Measurements from ENCODE around the gene ATP2C1.

DNA sequence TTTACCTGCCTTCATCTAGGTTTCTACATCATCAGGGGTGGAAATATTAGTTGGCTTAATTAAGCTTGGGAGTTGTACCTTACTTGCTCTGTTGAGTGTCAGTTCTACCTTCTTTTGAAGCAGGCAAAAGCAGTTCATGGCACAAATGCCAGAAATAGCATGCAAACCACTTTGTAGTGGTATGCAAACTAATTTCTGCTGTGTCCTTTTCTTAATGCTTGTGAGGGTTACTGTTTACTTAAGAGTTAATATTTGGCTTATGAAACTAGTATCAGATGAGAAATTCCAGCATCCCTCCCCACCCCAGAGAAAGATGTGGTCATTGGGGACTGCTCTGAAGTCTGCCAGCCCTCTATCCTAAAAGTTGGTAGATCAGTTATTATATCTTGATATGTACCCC lies 7.1 kb downstream of the ATP2C1 start:
- TF ChIP-seq, protein P1, sequence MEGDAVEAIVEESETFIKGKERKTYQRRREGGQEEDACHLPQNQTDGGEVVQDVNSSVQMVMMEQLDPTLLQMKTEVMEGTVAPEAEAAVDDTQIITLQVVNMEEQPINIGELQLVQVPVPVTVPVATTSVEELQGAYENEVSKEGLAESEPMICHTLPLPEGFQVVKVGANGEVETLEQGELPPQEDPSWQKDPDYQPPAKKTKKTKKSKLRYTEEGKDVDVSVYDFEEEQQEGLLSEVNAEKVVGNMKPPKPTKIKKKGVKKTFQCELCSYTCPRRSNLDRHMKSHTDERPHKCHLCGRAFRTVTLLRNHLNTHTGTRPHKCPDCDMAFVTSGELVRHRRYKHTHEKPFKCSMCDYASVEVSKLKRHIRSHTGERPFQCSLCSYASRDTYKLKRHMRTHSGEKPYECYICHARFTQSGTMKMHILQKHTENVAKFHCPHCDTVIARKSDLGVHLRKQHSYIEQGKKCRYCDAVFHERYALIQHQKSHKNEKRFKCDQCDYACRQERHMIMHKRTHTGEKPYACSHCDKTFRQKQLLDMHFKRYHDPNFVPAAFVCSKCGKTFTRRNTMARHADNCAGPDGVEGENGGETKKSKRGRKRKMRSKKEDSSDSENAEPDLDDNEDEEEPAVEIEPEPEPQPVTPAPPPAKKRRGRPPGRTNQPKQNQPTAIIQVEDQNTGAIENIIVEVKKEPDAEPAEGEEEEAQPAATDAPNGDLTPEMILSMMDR (conservative IDR thresholded peaks at IDR 0.05; ENCODE audit: low read depth, low read length) = no peak
- TF ChIP-seq POLR2A (IDR thresholded peaks at IDR 0.05; ENCODE audit: low read depth, low read length) (no peak), RFX5 (IDR thresholded peaks at IDR 0.05; ENCODE audit: low read depth, low read length) (no peak), FOS (IDR thresholded peaks at IDR 0.05; ENCODE audit: low read depth, low read length) (no peak), RAD21 (IDR thresholded peaks at IDR 0.05; ENCODE audit: low read length) (no peak), RCOR1 (IDR thresholded peaks at IDR 0.05; ENCODE audit: insufficient replicate concordance, low read length) (no peak), MAZ (IDR thresholded peaks at IDR 0.05; ENCODE audit: borderline replicate concordance, low read depth, low read length) (no peak)
- TF ChIP-seq, protein P2, sequence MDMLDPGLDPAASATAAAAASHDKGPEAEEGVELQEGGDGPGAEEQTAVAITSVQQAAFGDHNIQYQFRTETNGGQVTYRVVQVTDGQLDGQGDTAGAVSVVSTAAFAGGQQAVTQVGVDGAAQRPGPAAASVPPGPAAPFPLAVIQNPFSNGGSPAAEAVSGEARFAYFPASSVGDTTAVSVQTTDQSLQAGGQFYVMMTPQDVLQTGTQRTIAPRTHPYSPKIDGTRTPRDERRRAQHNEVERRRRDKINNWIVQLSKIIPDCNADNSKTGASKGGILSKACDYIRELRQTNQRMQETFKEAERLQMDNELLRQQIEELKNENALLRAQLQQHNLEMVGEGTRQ (IDR thresholded peaks at IDR 0.05; ENCODE audit: low read depth, low read length) = no peak
- TF ChIP-seq, protein P3, sequence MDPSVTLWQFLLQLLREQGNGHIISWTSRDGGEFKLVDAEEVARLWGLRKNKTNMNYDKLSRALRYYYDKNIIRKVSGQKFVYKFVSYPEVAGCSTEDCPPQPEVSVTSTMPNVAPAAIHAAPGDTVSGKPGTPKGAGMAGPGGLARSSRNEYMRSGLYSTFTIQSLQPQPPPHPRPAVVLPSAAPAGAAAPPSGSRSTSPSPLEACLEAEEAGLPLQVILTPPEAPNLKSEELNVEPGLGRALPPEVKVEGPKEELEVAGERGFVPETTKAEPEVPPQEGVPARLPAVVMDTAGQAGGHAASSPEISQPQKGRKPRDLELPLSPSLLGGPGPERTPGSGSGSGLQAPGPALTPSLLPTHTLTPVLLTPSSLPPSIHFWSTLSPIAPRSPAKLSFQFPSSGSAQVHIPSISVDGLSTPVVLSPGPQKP (IDR thresholded peaks at IDR 0.05; ENCODE audit: borderline replicate concordance, low read depth, low read length) = no peak

Measured in IMR-90 (cell line).